ENCODE data around the gene NCKAP5.
"Not testable (repeated sequence)": the region's sequence is repeated elsewhere in the genome, so short reads cannot be mapped to it uniquely, and the experiment has no call there.

NCKAP5 gene

GRCh38 chr2:132726155-132726554 is 842.1 kb downstream of the NCKAP5 start:
- no peak for DNase-seq

GRCh38 chr2:132725748-132726147 is 842.5 kb downstream of the NCKAP5 start:
- no peak for DNase-seq

GRCh38 chr2:132725148-132725547 is 843.1 kb downstream of the NCKAP5 start:
- DNase-seq: no peak

GRCh38 chr2:132721938-132722337 is 846.3 kb downstream of the NCKAP5 start:
- no peak for DNase-seq

- no peak for DNase-seq
Observed at GRCh38 chr2:132720393-132720792, 847.9 kb downstream of the NCKAP5 start.

- no peak for DNase-seq
Observed at GRCh38 chr2:132719480-132719879, 848.8 kb downstream of the NCKAP5 start.

GRCh38 chr2:132716954-132717353 is 851.3 kb downstream of the NCKAP5 start:
- DNase-seq: no peak

- no peak for DNase-seq
Observed at GRCh38 chr2:132715386-132716351, 852.6 kb downstream of the NCKAP5 start.

- peak; percentile 11 for DNase-seq
Observed at GRCh38 chr2:132703396-132703795, 864.9 kb downstream of the NCKAP5 start.

GRCh38 chr2:132701810-132702209 is 866.5 kb downstream of the NCKAP5 start:
- peak; percentile 36 for DNase-seq

- not testable (repeated sequence) for DNase-seq
Observed at GRCh38 chr2:132699802-132700201, 868.5 kb downstream of the NCKAP5 start.

- not testable (repeated sequence) for DNase-seq
Observed at GRCh38 chr2:132698347-132698746, 869.9 kb downstream of the NCKAP5 start.

- no peak for DNase-seq
Observed at GRCh38 chr2:132697556-132698205, 870.6 kb downstream of the NCKAP5 start.

GRCh38 chr2:132692816-132693215 is 875.4 kb downstream of the NCKAP5 start:
- peak; percentile 7 for DNase-seq

GRCh38 chr2:132691556-132691955 is 876.7 kb downstream of the NCKAP5 start:
- DNase-seq: no peak

GRCh38 chr2:132690664-132691303 is 877.5 kb downstream of the NCKAP5 start:
- DNase-seq: no peak

- no peak for DNase-seq
Observed at GRCh38 chr2:132681766-132682165, 886.5 kb downstream of the NCKAP5 start.

GRCh38 chr2:132680544-132680943 is 887.7 kb downstream of the NCKAP5 start:
- DNase-seq: no peak

- DNase-seq: no peak
Observed at GRCh38 chr2:132678483-132678882, 889.8 kb downstream of the NCKAP5 start.

- DNase-seq: peak; percentile 45
Observed at GRCh38 chr2:132677661-132678060, 890.6 kb downstream of the NCKAP5 start.

GRCh38 chr2:132676999-132677398 is 891.3 kb downstream of the NCKAP5 start:
- DNase-seq: peak; percentile 35

- peak; percentile 65 for DNase-seq
Observed at GRCh38 chr2:132671151-132671835, 897.0 kb downstream of the NCKAP5 start.

Data from HCEC 1CT (cell line).